MCF 10A (cell line): ENCODE data around the gene CASTOR1. TPM values are rescaled to one million over a fixed set of nuclear protein-coding genes. Genes with fewer than 3 reads are reported as not detected.

Experiments used
- BruUV-seq: library from RNA; stranded (reverse); fragments of 400-500 nt; replicated peaks from 2 replicates; lab custom pipeline; 2021; lab: Mats Ljungman, UMichigan
- CTCF ChIA-PET: fragments of 300-600 bp; sonication (Branson Sonifier 250); formaldehyde crosslinking; extraction: SDS; loops from one replicate; lab custom pipeline; 2021; ENCODE audit warnings: antibody characterized with exemption, inconsistent platforms; lab: Yijun Ruan, JAX
- POLR2A ChIA-PET: fragments of 300-600, 350-650 bp; sonication (Branson Sonifier 250); formaldehyde crosslinking; extraction: SDS; loops from one replicate; lab custom pipeline; 2020; ENCODE audit warnings: antibody characterized with exemption, inconsistent platforms; lab: Yijun Ruan, JAX
- DNase-seq: peaks from one replicate; pipeline ENCODE4 v3.0.0-alpha.2; 2018; ENCODE audit not compliant: unreplicated experiment
- H3K27ac Mint-ChIP-seq: one replicate; pipeline ENCODE4 v1.8.0; 2022; ENCODE audit warnings: mild to moderate bottlenecking, low read depth, mixed read lengths; ENCODE audit not compliant: unreplicated experiment
- H3K27me3 Mint-ChIP-seq: one replicate; pipeline ENCODE4 v1.8.0; 2022; ENCODE audit warnings: mixed read lengths; ENCODE audit not compliant: insufficient read depth, unreplicated experiment
- H3K36me3 Mint-ChIP-seq: one replicate; pipeline ENCODE4 v1.8.0; 2022; ENCODE audit warnings: mild to moderate bottlenecking, moderate library complexity, mixed read lengths; ENCODE audit not compliant: insufficient read depth, unreplicated experiment
- H3K4me1 Mint-ChIP-seq: one replicate; pipeline ENCODE4 v1.8.0; 2022; ENCODE audit warnings: mixed read lengths; ENCODE audit not compliant: insufficient read depth, unreplicated experiment
- H3K4me3 Mint-ChIP-seq: one replicate; pipeline ENCODE4 v1.8.0; 2022; ENCODE audit warnings: mild to moderate bottlenecking, moderate library complexity, mixed read lengths; ENCODE audit not compliant: unreplicated experiment
- H3K9me3 Mint-ChIP-seq: one replicate; pipeline ENCODE4 v1.8.0; 2022; ENCODE audit warnings: mixed read lengths; ENCODE audit not compliant: unreplicated experiment
- CTCF ChIP-seq: fragments of 200-600 bp; IDR thresholded peaks from one replicate; pipeline ENCODE4 v1.8.0; 2022; ENCODE audit warnings: antibody characterized with exemption, mild to moderate bottlenecking; ENCODE audit not compliant: unreplicated experiment
- intact Hi-C: fragments of 100-400 bp; cut with micrococcal nuclease; formaldehyde crosslinking; loops from 2 replicates; pipeline ENCODE4 v1.14.1; 2022
- total RNA-seq: library from RNA; stranded (reverse); gene quantifications from 2 replicates; pipeline ENCODE4 v1.2.3, GENCODE V29; 2022

CASTOR1 gene
- total RNA-seq, 1 experiment from 2014 or later, result 1.2 TPM

GRCh38 chr22:30296324-30296723, 7.0 kb upstream of the CASTOR1 start:
- DNase-seq, result no peak
- ChIA-PET POLR2A (no interaction called here), CTCF (interaction anchor here (0.5 to 1.1 kb wide), 2 partner anchors 10 to 53 kb away, joined by 3 to 4 read pairs; no protein-coding TSS in a partner anchor)
- H3K4me3 Mint-ChIP-seq, result no peak overlapping the region
- H3K4me1 Mint-ChIP-seq, result peaks cover 1% of the 10 kb centered on the region
- no peak overlapping the region for H3K27ac Mint-ChIP-seq
- no TSS peak for BruUV-seq
- H3K9me3 Mint-ChIP-seq, result no peaks in the 10 kb centered on the region
- H3K27me3 Mint-ChIP-seq, result no peaks in the 10 kb centered on the region
- intact Hi-C loops, result no loop called here
- TF ChIP-seq CTCF, result no peak
- H3K36me3 Mint-ChIP-seq, result peaks cover 21% of the 10 kb centered on the region

DNA sequence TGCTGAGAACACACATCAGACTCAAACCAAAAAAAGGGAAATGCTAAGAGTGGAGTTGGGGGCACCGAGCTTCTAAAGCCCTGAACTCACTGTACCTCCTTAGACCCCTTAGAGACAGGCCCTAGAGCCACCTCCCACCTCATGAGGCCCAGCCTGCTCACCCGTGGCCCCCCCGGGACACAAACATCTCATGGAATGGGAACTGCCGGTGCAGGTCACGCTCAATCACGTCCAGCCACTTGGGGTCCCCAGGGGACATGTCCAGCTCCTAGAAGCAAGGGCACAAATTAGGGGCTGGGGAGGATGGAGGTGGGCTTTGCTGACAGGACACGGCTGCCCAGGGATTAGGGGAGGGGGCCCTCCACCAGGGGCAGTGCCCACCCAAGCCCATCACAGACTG, 6.3 kb upstream of the CASTOR1 start:
- ChIA-PET CTCF (interaction anchor here (0.5 to 1.0 kb wide), 2 partner anchors 54 to 188 kb away, joined by 3 read pairs; no protein-coding TSS in a partner anchor), POLR2A (interaction anchor here (0.7 kb wide), 1 partner anchor 32 kb away, joined by 3 read pairs; no protein-coding TSS in a partner anchor)
- TF ChIP-seq CTCF, result no peak
- H3K27ac Mint-ChIP-seq, result no peak overlapping the region
- H3K27me3 Mint-ChIP-seq, result no peaks in the 10 kb centered on the region
- H3K36me3 Mint-ChIP-seq, result peaks cover 21% of the 10 kb centered on the region
- H3K9me3 Mint-ChIP-seq, result no peaks in the 10 kb centered on the region
- H3K4me3 Mint-ChIP-seq, result no peak overlapping the region
- no TSS peak for BruUV-seq
- no peak for DNase-seq
- H3K4me1 Mint-ChIP-seq, result no peaks in the 10 kb centered on the region
- intact Hi-C loops, result no loop called here

DNA sequence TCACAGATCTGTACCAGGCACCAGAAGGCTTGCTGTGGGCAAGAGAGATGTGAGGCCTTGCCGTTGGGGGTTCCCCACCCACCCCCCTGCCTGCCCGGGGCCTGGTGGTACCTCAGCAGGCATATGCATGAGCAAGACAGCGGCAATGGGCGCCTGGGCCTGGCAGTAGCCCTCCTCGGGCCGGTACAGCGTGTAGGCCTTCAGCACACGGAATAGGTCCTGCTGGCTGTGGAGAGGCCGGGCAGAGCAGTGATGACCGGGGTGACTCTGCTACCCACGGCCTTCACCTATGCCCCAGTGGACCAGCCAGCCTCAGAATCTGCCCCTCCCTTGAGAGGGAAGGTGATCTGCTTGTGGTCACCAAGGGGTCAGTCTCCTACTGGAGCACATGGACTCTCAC, 5.5 kb upstream of the CASTOR1 start:
- intact Hi-C loops, result no loop called here
- no peaks in the 10 kb centered on the region for H3K9me3 Mint-ChIP-seq
- H3K27me3 Mint-ChIP-seq, result no peaks in the 10 kb centered on the region
- peaks cover 14% of the 10 kb centered on the region for H3K36me3 Mint-ChIP-seq
- H3K4me1 Mint-ChIP-seq, result no peaks in the 10 kb centered on the region
- DNase-seq, result no peak
- H3K27ac Mint-ChIP-seq, result no peak overlapping the region
- BruUV-seq, result no TSS peak
- POLR2A ChIA-PET, result interaction anchor here (0.8 kb wide), 1 partner anchor 16 kb away, joined by 3 read pairs; no protein-coding TSS in a partner anchor
- no peak for TF ChIP-seq CTCF
- no peak overlapping the region for H3K4me3 Mint-ChIP-seq
- CTCF ChIA-PET, result interaction anchor here (0.7 to 1.0 kb wide), 4 partner anchors 13 to 187 kb away, joined by 3 read pairs; no protein-coding TSS in a partner anchor

- H3K27me3 Mint-ChIP-seq, result no peaks in the 10 kb centered on the region
- intact Hi-C loops, result no loop called here
- CTCF ChIA-PET, result interaction anchor here (0.6 kb wide), 2 partner anchors 119 to 187 kb away, joined by 3 to 4 read pairs; no protein-coding TSS in a partner anchor
Observed at GRCh38 chr22:30294066-30294465, 4.8 kb upstream of the CASTOR1 start.

More at GRCh38 chr22:30294066-30294465, 4.8 kb upstream of the CASTOR1 start:
- POLR2A ChIA-PET, result interaction anchor here (0.6 to 1.2 kb wide), 4 partner anchors 16 to 448 kb away, joined by 3 read pairs; no protein-coding TSS in a partner anchor
- DNase-seq, result no peak
- Mint-ChIP-seq H3K4me1 (no peaks in the 10 kb centered on the region), H3K9me3 (no peaks in the 10 kb centered on the region), H3K4me3 (no peak overlapping the region), H3K27ac (no peak overlapping the region), H3K36me3 (peaks cover 14% of the 10 kb centered on the region)
- no TSS peak for BruUV-seq
- TF ChIP-seq CTCF, result no peak
